ENCODE data around the gene SLC7A4.

DNA sequence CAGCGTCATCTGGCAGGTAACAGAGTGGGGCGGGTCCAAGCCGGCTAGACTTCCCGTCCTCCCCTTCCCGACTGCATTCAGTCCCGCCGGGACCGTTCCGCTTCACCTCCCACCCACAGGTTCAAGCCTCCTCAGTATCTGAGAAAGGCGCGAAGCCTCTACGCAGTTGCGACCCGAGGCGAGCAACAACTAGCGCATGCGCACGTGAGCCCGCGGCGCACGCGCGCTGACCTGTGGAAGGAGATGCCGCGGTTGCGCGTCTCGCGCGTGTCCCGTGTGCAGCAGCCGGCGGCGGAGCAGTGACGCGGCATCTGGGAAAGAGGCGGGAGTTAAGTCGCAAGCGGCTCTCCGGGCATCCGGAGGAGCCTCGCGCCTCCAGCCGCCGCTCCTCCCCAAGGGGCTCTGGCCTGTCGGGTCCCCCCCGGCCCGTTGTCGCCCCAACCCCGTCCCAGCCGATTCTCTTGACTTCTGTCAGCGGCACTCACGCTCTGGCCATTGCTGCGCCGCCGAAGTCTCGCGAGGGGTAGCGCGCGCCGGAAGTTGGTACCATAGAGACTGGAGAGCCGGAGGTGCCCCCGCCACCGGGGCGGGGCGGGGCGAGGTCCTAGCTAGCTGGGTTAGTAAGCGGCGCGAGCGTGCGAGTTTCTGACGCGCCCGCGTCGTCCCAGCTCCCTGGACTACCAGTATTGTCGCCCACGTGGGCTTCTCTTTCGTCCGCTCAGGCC, 30.6 kb downstream of the SLC7A4 start, which contains the start of gene THAP7:
- TF ChIP-seq, protein P1, sequence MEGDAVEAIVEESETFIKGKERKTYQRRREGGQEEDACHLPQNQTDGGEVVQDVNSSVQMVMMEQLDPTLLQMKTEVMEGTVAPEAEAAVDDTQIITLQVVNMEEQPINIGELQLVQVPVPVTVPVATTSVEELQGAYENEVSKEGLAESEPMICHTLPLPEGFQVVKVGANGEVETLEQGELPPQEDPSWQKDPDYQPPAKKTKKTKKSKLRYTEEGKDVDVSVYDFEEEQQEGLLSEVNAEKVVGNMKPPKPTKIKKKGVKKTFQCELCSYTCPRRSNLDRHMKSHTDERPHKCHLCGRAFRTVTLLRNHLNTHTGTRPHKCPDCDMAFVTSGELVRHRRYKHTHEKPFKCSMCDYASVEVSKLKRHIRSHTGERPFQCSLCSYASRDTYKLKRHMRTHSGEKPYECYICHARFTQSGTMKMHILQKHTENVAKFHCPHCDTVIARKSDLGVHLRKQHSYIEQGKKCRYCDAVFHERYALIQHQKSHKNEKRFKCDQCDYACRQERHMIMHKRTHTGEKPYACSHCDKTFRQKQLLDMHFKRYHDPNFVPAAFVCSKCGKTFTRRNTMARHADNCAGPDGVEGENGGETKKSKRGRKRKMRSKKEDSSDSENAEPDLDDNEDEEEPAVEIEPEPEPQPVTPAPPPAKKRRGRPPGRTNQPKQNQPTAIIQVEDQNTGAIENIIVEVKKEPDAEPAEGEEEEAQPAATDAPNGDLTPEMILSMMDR (IDR thresholded peaks at IDR 0.05), result peak in 1 of 3 donors; percentile 5
- TF ChIP-seq EP300 (IDR thresholded peaks at IDR 0.05), result no peak
- TF ChIP-seq POLR2A (IDR thresholded peaks at IDR 0.05), result peak; percentile 80

All from ovary (tissue), 3 donors.